ENCODE data around the gene WDR17.

WDR17 gene

GRCh38 chr4:176193126-176193525 lies 127.5 kb downstream of the WDR17 start:
- DNase-seq (ENCODE audit: low read depth): no peak

- DNase-seq (ENCODE audit: low read depth): no peak
These were observed 128.3 kb downstream of the WDR17 start for GRCh38 chr4:176193938-176194337.

GRCh38 chr4:176195184-176195978 lies 129.7 kb downstream of the WDR17 start, which contains the start of gene SPATA4:
Gene SPATA4, minus strand, starts transcription at chr4:176195585. Its CDS starts 23 bp downstream, at chr4:176195562.
- DNase-seq (ENCODE audit: low read depth): peak; percentile 68

DNA sequence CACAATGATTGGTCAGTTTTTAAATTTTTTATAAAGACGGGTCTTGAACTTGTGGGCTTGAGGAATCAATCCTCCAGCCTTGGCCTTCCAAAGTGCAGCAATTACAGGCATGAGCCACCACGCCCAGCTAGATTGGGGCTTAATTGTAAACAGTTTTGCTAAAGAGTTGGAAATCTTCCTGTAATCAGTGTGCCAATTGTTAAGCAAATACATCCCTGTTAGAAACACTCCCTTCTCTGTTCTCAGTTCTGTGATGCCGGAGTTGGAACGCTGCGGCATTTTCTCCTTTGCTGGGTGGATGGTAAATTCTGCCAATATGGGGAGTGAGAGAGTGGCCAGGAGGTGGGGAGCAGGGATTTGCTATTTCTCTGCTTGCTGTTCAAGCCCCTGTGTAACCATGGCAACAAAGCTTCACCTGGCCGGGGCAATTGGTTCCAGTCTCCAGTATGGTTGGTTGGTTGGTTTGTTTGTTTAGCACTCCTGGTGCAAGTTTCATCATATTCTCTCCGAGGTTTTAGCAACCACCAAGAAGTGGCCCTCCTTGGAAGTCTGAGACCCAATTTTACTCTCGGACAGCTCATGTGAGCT lies 132.8 kb downstream of the WDR17 start:
- DNase-seq (ENCODE audit: low read depth): no peak

DNA sequence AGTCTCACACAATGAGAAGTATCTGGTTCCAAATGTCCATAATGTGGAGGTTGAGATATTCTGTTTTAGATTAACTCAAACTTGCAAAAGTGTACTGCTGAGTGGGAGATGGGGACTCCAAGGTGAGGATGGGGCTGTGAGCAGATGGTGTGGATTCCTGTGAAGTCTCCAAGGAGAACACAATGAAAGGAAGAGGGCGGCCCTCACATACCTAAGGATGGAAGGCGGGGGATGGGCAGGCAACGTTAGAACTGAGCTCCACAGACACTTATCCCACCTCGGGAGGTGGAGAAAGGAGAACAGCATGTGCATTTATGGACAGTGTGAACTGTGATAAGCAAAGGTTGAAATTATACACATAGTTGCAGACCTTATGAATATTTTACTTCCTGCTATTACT lies 139.7 kb downstream of the WDR17 start:
- DNase-seq (ENCODE audit: low read depth): no peak

GRCh38 chr4:176207839-176208238 lies 142.2 kb downstream of the WDR17 start:
- DNase-seq (ENCODE audit: low read depth): no peak

DNA sequence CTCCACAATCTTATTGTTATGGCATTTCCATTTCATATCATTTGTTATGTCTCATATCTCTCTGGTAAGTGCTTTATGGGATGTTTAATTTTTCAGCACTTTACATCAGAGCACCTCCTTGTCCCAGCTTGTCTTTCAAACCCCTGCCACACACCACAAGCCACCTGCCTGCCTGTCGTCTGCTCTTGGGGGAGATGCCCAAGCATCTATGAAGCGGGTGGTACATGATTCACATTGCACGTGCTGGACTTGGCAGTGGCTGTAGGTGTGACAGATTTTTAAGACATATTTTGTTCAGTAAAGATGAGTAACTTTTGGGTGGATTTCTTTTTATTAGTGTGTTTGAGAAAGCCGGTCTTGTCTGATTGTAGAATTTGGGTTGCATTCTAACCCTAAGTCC lies 143.9 kb downstream of the WDR17 start:
- no peak for DNase-seq (ENCODE audit: low read depth)

DNA sequence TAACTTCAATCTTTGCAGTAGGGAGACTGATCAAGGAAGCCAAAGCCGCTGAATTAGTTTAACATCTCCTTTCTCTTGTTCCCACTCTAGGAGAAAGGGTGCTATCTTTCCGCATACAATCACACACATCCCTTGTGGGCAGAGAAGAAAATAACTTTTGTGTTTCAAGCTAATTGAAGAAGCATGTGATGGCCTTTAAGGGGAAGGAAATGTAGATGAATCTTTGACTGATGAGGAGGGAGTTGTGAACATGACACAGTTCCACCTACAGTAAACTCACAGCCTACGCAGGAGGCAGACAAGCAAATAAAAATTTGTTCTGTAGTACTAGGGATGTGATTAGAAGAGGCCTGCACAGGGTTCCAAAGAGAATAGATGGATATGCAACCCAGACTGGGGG lies 144.5 kb downstream of the WDR17 start:
- peak; percentile 2 for DNase-seq (ENCODE audit: low read depth)

- no peak for DNase-seq (ENCODE audit: low read depth)
These were observed 145.1 kb downstream of the WDR17 start for GRCh38 chr4:176210579-176211296.

DNA sequence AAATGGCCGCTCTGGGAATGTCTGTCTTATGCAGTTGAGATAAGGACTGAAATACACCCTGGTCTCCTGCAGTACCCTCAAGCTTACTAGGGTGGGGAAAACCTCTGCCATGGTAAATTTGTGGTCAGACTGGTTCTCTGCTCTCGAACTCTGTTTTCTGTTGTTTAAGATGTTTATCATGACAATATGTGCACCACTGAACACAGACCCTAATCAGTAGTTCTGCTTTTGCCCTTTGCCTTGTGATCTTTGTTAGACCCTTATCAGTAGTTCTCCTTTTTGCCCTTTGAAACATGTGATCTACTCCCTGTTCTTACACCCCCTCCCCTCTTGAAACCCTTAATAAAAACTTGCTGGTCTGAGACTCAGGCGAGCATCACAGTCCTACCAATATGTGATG lies 146.7 kb downstream of the WDR17 start:
- peak; percentile 15 for DNase-seq (ENCODE audit: low read depth)

GRCh38 chr4:176217510-176217909 lies 151.9 kb downstream of the WDR17 start:
- DNase-seq (ENCODE audit: low read depth): no peak

DNA sequence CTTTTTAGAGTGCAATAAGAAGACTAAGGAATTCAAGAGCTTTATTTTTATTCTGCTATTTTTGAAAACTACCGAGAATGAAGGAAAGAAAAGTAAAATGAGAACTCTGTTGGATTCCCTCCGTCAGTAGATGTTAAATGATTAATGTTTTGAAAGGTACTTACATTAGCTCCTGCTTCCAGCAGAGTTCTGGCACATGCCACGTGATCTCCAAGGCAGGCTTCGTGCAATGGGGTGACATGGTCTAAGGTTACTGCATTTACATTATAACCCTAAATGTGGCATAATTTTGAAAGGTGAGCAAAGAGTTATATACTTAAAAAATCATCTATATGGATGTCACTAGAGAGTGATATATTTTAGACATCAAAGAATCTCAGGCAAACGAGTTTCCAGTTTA lies 156.5 kb downstream of the WDR17 start:
- no peak for DNase-seq (ENCODE audit: low read depth)

DNA sequence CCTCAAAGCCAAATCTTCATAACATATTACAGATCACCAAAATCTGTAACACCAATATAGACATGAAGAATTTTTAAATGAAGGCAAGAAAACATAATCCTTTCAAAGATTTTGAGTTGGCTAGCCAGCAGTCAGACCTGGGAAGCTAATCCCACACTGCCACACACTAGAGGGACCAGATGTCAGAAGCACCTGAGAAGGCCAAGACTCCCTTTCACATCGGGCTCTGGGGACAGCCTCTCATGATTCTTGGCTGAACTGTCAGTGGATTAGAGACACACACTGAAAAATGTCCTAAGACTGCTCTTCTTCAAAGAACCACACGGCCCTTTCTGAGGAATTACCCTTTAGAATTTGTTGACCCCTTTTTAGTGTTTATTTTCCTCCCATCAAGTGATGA lies 157.9 kb downstream of the WDR17 start:
- DNase-seq (ENCODE audit: low read depth): no peak

DNA sequence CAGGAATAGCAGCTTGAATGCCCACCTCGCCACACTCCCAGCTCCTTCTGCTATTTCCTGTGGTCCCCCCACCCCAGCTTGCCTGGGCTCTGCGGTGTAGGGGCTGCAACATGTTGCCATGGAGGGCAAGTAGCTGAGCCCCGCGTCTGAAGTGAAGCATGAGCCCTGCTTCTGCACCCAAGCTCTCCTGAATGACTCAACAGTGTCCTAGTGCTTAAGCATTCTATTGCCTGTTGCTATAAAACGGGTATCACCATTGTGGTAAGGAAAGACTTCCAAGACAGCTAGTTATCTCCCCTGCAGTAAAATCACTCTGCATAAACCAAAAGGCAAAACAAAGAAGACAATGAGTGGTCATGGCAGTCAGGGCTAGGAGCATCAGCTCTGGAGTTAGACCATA lies 161.1 kb downstream of the WDR17 start:
- no peak for DNase-seq (ENCODE audit: low read depth)

- no peak for DNase-seq (ENCODE audit: low read depth)
These were observed 164.0 kb downstream of the WDR17 start for GRCh38 chr4:176229645-176230044.

Measured in CMK (cell line).